SK-N-DZ (cell line): ENCODE results near the gene ACOT11.

ENCODE experiments used
- DNase-seq: peaks from one replicate; pipeline ENCODE4 v3.0.0-alpha.2; 2015; ENCODE audit warnings: low spot score

ACOT11 gene

GRCh38 chr1:54537611-54538010 lies 10.4 kb upstream of the ACOT11 start:
- no peak for DNase-seq

- DNase-seq, result no peak
Observed at GRCh38 chr1:54538538-54538937, 9.5 kb upstream of the ACOT11 start.

- DNase-seq, result no peak
Observed at GRCh38 chr1:54540582-54541295, 7.3 kb upstream of the ACOT11 start.

- DNase-seq, result peak; percentile 91
Observed at GRCh38 chr1:54542120-54542961, 5.7 kb upstream of the ACOT11 start.

- DNase-seq, result peak; percentile 60
Observed at GRCh38 chr1:54542962-54543539, 5.0 kb upstream of the ACOT11 start.

- DNase-seq, result peak; percentile 96
Observed at GRCh38 chr1:54543729-54544496, 4.1 kb upstream of the ACOT11 start.

GRCh38 chr1:54545916-54546635 lies 2.0 kb upstream of the ACOT11 start:
- DNase-seq, result no peak

- peak; percentile 49 for DNase-seq
Observed at GRCh38 chr1:54546651-54547401, 1.2 kb upstream of the ACOT11 start.

GRCh38 chr1:54548389-54549044 lies 489 bp downstream of the ACOT11 start:
- peak; percentile 63 for DNase-seq

GRCh38 chr1:54549181-54549924 lies 1.3 kb downstream of the ACOT11 start:
- DNase-seq, result no peak

GRCh38 chr1:54551891-54552290 lies 3.9 kb downstream of the ACOT11 start:
- DNase-seq, result no peak

- DNase-seq, result no peak
Observed at GRCh38 chr1:54553602-54554313, 5.7 kb downstream of the ACOT11 start.

GRCh38 chr1:54556110-54556509 lies 8.1 kb downstream of the ACOT11 start:
- DNase-seq, result no peak

GRCh38 chr1:54557671-54558355 lies 9.8 kb downstream of the ACOT11 start:
- no peak for DNase-seq

GRCh38 chr1:54558434-54559030 lies 10.5 kb downstream of the ACOT11 start:
- DNase-seq, result no peak

GRCh38 chr1:54559111-54559548 lies 11.1 kb downstream of the ACOT11 start:
- DNase-seq, result no peak

GRCh38 chr1:54559771-54560231 lies 11.8 kb downstream of the ACOT11 start:
- peak; percentile 86 for DNase-seq
